Heart left ventricle (tissue), 13 donors: ENCODE data around the gene CENPX.

Experiments
- POLR2A ChIP-seq, 2 donors: fragments of 450-650 bp; IDR thresholded peaks; one replicate each; pipeline ENCODE4 v1.6.1; 2017; ENCODE audit warnings: antibody characterized with exemption in 2 of 2, mild to moderate bottlenecking in 2 of 2, moderate library complexity in 2 of 2
- TF ChIP-seq, protein P1 (sequence below), 12 donors: fragments of 200-600 bp; sonication (generic) in 4 of 12; IDR thresholded peaks; one replicate each; pipeline versions ENCODE4 v1.5.0 to v1.8.0; 2018 to 2022; ENCODE audit warnings: antibody characterized with exemption in 12 of 12, mild to moderate bottlenecking in 5 of 12
- donor health status: ischemic (EF 13 %, LVEDD 7.1; RV severe dilation, severe dysfunction).
- donor health status: DM: no; HTN: yes; CAD: no.
- donor health status: DM: no; HTN: no; CAD: no.
- donor health status: ischemic (EF 25% LVEDD 6.9; RV normal size, moderate dysfunction).
- donor health status: ischemic (EF 25% LVEDD 5.7; RV mildly dilated, moderate dysfunction).
- donor health status: ischemic (EF 35%, LVEDD 5.7; RV mildly dilated, moderate dysfunction).
- donor health status: nonischemic (EF 11% LVEDD 7.7; RV severe dilation, severe dysfunction).
- donor health status: DM: yes; HTN: yes; CAD: no.
- donor health status: PGD.
- donor health status: ischemic (EF 29% LVEDD 5.4; RV normal size, mild dysfunction).
- donor health status: nonischemic (EF 23%, LVEDD 6.1; RV moderate dilation, normal function).

DNA sequence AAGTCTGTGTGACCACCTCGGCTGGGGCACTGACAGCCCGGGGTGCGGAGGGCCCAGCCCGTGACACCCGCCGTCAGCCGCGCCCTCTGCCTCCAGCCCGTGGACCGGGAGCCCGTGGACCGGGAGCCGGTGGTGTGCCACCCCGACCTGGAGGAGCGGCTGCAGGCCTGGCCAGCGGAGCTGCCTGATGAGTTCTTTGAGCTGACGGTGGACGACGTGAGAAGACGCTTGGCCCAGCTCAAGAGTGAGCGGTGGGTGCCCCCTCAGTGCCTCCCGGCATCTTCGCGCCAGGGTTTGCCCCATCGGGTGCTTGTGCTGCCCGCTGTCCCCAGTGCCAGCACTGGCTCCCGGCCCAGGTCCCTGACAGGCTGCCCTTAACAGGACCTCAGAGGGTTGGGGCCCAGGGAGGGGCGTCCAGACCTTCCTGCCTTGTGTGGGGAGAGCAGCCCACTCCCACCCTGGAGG lies 13.7 kb downstream of the CENPX start:
- TF ChIP-seq, protein P1, sequence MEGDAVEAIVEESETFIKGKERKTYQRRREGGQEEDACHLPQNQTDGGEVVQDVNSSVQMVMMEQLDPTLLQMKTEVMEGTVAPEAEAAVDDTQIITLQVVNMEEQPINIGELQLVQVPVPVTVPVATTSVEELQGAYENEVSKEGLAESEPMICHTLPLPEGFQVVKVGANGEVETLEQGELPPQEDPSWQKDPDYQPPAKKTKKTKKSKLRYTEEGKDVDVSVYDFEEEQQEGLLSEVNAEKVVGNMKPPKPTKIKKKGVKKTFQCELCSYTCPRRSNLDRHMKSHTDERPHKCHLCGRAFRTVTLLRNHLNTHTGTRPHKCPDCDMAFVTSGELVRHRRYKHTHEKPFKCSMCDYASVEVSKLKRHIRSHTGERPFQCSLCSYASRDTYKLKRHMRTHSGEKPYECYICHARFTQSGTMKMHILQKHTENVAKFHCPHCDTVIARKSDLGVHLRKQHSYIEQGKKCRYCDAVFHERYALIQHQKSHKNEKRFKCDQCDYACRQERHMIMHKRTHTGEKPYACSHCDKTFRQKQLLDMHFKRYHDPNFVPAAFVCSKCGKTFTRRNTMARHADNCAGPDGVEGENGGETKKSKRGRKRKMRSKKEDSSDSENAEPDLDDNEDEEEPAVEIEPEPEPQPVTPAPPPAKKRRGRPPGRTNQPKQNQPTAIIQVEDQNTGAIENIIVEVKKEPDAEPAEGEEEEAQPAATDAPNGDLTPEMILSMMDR (IDR thresholded peaks at IDR 0.05), result no peak
- no peak for TF ChIP-seq POLR2A (IDR thresholded peaks at IDR 0.05)
